HG02571 (cell line): ENCODE results near the gene ASB6.

Experiments used
- ATAC-seq: cut with Tn5 transposase; IDR thresholded peaks from one replicate; pipeline ENCODE4 v1.9.1; 2021; ENCODE audit warnings: mild to moderate bottlenecking, moderate library complexity; ENCODE audit not compliant: unreplicated experiment

Gene ASB6, protein sequence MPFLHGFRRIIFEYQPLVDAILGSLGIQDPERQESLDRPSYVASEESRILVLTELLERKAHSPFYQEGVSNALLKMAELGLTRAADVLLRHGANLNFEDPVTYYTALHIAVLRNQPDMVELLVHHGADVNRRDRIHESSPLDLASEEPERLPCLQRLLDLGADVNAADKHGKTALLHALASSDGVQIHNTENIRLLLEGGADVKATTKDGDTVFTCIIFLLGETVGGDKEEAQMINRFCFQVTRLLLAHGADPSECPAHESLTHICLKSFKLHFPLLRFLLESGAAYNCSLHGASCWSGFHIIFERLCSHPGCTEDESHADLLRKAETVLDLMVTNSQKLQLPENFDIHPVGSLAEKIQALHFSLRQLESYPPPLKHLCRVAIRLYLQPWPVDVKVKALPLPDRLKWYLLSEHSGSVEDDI

DNA sequence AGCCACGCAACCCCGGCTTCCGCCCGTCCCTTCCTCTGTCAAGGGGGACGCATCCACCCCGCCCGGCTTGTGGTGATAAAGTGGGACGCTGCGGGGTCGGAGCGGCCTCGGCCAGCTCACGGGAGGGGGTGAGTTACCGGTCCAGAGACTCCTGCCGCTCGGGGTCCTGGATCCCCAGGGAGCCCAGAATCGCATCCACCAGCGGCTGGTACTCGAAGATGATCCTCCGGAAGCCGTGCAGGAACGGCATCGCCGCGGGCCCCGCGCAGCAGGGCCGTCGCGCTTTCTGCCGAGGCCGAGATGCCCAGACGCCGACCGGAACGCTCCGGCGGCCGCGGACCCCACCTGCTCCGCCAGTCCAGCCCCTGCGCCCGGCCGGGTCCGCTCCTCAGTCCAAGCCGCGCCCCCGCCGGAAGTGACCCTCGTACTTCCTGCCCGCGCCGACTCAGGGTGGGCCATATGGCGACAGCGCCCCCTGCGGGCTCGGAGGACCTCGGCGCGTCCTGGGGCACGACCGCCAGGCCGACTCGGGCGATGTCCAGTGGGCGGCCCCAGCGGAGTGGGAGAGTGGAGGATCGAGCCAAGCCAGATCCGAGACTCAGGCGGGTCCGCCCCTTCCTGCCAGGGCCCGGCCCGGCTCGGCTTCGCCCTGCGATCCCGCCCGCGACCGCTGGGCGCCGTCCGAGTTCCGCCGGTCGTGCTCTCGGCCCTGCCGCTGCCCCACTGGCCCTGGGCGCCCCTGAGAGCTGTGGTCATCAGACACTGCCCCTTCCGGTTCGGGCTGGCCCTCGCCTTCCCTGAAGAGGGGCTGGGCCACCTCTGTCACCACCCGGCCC lies at the start of gene ASB6:
Gene ASB6, minus strand, starts transcription at position 402 of the 836 bp plus-strand sequence. Its CDS starts 152 bp downstream, at position 250.
- ATAC-seq = peak; percentile 85

DNA sequence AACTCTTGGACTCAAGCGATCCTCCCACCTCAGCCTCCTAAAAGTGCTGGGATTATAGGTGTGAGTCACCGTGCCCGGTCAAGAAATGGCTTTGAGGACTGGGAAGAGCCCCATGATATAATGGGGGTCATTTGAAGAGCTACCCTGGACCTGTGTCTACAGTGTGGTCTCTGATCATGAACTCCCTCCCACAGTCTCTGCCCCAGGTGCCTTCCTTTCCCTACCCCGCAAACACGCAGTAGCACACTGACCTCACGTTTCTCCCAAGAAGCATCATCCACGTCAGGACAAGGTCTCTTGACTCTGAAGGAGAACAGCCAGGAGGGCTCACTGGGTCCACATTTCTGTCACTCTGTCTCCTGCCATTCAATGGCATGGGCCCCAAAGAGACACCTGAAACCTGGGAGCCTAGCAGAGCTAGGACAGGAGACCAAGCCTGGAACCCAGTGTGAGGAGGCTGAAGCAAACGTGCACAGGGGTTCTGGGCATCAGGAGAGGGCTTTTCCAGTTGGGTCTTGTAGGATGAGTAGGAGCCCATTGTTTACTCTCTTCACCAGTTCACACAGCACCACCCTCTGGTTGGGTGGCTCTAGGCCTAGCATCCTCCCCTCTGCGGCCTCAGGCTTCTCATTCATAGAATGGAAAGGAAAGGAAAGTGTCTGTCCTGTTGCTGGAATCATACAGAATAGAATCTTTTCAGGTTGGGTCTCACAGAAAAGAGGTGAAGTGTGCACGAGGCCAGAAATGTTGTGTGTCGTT lies 46.5 kb upstream of the ASB6 start:
- ATAC-seq = no peak

DNA sequence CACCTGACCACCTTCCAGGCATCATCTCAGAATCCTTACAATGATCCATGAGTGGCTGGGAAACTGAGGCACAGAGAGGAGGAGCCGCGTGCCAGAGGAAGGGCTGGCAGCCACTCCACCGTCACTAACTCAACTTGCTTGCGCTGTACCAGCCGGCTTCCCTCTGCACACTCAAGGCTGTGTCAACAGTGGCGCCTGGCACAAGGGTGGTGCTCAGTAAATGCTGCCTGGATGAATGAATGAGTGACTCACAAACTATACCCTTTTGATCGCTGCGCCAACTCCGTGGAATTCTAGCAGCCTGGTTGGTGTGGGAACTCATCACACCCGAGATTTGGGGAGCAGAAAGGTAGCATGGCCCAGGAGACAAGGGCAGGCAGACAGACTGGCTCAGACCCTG lies 45.4 kb upstream of the ASB6 start:
- no peak for ATAC-seq

DNA sequence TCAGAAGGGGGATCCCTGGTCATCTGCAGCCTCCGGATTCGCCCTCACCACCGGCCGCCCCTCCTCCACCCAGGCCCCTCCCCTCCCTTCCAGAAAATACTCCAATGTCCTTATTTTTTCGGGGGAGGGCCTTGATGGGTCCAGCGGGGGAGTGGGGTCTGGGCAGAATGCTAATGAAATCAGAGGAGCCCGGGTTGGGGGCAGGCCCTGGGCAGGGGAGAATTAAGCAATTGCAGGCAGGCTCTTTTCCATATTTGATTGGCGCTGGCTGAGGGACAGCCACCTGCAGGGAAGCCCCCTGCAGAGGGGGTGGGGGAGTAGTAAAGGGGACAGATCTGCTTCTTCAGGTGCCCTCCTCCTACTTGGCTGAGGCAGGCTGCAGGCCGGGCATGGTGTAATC lies 44.8 kb upstream of the ASB6 start:
- ATAC-seq = no peak

DNA sequence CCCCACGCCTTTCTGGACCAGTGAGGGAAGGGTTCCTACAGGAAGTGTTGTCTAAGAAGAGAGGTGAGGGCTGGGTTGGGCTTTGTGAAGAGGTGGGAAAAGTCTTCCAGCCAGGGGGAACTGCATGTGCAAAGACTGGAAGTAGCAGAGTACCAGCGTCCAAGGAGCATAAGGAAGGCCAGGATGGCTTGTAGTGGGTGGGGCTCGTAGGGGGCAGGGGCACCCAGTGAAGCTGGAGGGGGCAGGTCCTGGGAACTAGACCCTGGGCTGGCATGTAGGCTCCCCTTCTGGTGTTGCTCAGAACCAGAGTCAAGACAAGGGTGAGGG lies 43.9 kb upstream of the ASB6 start:
- ATAC-seq = no peak

DNA sequence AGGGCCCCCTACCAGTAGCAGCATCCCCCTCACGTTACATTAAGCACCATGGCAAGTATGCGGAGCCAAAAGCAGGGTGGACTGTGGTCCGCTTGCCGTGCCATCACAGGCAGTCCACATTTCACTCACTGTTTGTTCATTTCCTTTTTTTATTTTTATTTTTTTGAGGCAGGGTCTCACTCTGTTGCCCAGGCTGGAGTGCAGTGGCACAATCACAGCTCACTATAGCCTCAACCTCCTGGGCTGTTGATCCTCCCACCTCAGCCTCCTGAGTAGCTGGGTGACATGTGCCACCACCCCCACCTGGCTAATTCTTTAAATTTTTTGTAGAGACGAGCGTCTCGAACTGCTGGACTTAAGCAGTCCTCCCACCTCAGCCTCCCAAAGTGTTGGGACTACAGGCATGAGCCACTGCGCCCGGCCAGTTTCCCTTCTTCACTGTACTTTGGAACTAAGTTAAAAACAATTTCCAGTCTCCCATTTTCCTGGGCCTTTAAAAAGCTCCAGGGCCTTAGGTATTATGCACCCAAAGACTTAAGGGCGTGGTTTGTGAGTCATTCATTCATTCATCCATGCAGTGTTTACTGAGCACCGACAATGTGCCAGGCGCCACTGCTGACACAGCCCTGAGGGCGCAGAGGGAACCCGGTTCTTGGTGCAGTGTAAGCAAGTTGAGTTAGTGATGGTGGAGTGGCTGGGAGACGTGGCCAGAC lies 43.4 kb upstream of the ASB6 start:
- no peak for ATAC-seq

DNA sequence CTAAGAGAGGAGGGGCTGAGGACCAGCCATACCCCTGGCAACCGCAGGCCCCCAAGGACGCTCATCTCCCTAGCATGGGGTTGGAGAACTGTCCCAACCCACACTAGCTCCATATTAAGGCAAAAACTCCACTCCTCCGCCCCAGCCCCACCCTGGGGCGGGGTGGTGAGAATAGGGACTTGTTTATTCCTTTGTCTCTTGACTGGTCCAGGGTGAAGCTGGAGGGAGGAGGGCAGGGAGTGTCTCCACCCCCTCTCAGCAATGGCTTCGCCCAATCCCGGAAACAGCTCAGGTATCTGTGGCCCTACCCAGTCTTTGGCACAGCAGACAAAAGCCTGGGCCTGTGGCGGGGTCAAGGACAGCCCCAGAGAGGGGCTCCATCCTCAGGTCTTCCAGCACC lies 40.4 kb upstream of the ASB6 start:
- ATAC-seq = no peak

DNA sequence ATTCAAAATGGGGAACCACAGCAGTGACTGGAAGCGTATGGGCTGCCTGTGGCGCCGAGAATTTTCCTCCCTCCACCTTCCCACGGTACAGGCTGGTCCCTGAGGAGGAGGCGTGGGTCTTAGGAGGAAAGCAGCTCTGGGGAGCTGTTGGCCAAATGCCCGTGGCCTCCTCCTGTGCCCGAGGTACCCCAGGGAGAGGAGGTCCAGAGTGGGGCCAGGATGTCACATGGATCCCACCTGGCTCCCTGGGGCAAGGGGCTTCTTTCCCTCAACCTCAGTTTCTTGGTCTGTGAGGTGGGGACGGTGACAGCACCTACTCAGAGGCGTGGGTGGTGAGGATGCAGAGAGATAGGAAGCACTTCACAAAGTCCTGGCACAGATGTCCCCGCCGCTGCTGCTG lies 40.0 kb upstream of the ASB6 start:
- no peak for ATAC-seq

DNA sequence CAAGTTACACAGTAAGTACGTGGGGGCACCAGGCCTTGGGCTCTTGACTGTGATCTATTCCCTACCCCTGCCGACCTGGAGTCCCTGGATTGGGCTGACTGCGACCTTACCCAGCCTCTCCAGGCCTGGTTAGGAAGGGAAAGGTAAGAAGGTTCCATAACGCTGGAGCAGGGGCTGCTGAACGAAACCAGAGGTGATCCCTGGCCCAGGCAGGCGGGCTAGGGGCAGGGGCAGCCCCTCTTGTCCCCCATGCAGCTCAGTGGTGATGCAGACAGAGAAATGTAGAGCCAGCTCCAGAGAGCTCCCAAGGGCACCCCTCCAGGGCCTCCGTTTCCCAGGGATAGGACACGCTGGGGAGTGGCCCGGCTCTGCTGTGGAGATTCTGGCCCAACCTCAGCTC lies 37.6 kb upstream of the ASB6 start:
- ATAC-seq = no peak

DNA sequence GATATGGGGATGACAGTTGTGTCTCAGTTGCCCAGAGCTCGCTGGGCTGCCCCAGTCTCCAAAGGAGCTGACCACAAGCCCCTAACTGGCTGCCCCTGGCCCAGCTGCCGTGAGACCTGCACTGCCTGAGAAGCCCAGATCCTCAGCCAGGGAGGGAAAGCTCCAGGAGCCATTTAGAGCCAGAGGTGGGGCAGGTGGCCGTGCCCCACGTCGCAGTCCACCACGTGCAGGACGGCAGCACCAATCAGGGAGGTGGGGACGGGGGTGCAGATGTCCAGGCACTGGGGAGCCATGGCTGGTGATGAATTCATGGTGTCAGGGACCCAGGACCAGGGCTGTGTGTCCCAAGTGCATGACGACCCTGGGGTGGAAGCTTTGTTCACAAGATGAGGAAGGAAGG lies 36.9 kb upstream of the ASB6 start:
- ATAC-seq = no peak

DNA sequence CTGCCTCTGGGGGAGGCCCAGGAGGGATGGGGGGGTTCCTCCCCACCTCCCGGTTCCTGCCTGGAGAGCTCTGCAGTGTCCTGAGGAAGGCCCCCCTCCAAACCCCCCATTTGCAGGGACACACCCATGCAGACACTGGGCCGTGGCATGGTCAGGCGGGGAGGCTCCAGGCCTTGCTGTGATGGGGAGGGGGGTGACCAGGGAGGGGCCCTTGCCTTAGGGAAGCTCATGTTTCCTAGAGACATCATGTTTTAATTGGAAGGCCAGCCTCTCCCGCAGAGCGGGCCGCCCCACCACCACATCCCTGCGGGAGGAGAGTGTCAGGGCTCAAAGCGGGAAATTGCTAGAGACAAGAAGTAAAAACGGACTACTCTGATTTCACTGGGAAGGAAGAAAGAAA lies 35.5 kb upstream of the ASB6 start:
- no peak for ATAC-seq

DNA sequence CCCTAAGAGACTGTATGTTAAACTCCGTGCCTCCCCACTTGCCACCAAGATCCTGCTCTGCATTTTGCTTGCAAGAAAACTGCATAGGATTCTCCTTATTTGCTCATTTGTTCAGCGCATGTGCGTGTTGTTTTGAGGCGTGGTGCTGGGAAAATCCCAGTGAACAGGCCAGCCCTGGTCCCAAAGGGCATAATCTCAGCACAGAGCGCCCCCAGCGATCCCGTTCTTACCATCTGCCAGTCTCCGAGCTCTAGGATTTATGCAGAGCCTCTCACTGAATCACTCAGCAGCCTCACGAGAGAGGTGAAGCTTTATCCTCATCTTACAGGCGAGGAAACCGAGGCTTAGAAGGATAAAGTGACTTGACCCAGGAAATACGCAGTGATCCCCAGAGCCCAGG lies 35.0 kb upstream of the ASB6 start:
- ATAC-seq = no peak

DNA sequence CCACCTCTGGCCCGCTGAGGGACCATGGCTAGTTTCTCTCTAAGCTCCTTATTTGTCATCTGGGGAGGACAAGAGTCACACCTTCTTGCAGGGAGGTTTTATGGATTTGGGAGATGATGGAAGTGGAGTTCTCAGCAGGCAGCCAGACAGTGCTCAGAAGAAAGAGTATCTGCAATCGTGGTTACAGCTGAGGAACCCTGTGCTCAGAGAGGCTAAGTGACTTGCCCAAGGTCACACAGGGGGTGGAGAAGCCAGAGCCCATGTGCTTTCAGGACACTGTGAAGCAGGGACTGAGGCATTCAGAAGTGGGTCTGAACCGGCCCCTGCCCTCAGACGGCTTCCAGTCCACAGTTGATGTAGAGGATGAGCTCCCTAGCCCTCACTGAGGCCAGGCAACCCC lies 34.3 kb upstream of the ASB6 start:
- no peak for ATAC-seq

DNA sequence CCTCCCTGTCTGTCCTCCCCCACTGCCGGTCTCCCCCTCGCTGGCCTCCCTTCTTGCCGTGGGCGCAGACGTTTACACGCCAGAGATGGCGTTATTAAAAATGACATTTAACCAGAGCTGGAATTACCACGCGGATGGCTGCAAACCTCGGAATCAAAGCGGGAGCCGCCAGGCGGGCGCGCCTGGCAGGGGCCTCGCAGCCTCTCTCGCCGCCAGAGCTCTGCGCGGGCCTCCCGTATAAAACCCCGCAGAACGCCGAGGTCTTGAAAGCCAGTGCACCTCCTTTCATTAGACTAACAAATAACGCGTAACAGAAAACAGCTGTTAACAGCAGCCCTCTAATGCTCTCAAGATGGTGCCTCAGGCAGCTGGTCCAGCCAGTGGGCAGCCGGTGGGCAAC lies 33.7 kb upstream of the ASB6 start:
- no peak for ATAC-seq

DNA sequence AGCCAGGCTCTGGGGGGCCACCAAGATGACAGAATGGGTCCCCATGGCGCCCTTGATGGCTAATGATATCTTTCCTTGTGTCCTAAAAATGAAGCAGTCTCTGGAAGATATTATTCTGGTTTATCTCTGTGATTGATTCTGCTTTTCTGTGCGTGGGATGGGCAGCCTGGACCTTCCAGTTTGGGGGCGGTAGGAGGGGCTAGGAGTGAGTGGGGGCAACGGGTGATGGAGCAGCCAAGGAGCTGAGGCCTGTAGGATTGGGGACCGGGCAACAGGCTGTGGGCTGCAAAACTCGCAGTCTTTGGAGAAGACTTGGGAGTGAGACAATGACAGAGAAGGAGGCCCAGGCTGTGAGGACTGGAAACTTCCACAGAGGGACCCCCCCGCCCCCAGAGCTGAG lies 32.3 kb upstream of the ASB6 start:
- no peak for ATAC-seq

DNA sequence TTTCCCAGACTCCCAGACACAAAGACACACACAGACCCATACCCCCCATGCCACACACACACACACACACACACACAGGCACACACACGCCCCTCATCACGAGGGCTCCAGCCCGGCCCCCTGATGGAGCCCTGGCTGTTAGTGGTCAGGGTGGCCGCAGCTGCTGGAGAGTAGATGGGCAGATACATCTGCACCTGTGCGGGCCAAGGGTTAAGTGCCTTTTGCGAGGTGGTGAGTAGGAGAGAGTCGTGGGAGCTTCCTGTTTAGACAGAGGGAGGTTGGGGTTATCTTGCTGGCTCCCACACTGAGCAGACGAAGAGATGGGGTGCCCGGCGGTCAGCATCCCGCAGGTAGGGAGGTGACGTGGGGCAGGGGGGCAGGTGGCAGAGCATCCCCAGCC lies 31.7 kb upstream of the ASB6 start:
- ATAC-seq = no peak

DNA sequence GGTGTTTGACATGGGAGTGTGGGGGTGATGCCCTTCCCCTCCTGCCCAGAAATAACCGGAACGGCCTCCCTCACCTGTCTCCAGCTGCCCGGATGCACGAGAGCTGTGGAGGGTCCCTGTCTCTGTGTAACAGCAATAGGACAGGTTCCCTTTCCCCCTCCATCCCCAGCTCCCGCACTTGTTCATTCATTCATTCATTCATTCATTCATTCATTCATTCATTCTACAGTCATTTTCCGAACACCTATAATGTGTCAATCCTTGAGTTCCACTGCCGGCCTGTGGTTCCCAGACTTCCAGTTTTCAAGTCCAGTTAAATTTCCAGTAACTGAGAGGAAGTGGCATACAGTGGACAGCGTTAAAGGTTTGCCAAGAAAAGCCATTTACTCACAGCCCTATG lies 30.8 kb upstream of the ASB6 start:
- ATAC-seq = no peak

DNA sequence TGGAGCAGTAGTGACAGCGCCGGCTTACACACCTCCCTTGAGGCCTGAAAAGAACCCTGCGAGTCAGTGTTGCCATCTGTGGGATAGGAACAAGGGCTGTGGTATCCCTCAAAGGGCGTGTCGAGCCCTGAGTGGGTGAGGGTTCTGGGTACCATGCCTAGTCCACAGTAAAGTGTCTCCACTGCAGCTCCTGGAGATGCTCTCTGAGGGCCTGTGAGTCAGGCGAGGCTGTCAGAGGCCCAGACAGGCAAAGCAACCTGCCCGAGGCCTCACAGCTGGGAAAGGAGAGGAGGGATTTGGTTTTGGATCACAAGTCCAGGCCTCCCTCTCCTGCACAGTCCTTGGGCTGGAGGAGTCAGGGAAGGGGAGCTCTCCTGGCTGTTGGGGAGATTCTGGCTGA lies 29.6 kb upstream of the ASB6 start:
- no peak for ATAC-seq

DNA sequence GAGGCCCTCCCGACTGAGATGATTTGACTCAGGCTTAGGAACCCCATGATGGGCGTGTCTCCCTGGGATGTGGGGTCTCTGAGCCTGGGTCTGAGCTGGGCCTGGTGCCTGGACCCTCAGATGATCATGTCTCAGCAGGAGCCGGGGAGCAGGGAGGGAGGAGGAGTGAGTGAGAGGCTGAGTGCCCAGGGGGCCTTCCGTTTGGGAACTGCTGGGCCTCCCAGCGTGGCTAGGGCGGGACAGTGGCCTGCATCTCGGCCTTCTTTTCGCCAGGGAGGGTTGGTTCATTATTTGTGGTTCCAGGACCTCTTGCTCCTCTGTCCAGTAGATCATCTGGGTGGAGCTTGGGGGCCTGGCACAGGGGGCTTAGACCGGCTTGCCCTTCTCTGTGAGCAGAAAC lies 29.1 kb upstream of the ASB6 start:
- ATAC-seq = no peak

DNA sequence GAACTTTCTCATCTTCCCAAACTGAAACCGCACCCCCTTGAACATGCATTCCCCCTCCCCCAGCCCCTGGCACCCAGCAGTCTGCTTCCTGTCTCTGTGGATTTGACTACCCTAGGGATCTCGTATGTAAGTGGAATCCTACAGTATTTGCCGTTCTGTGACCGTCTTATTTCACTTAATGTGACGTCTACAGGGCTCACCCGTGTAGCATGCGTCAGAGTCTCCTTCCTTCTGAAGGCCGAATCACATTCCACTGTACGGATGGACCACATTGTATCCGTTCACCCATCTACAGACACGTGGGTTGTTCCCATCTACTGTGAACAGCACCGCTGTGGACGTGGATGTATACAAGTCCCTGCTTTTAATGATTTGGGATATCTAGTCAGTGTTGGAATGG lies 28.0 kb upstream of the ASB6 start:
- no peak for ATAC-seq

DNA sequence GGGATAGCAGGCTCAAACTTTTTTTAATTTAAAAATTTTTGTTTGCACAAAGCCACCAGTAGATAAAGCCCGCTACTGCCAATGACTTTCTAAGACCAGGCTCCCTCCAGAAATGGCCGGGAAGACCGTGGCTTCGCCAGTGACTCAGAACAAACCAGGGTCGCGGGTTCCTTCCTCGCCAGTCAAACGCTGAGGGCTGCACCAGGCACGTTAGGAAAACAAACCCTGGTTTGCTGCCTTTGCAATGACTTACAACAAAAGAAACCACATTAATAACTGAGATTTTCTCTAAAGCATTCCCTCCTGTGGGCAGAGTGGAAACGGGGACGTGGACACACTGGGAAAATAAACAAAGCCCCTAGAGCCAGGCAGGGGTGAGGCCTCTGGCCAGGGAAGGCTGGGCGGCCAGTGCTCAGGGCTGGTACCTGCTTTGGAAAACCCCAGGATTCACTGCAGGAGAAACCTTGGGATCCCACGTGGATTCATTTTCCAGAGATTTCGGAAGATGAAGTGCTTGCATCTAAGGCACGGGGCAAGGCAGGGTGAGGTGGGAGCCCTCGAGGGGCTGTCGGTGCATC lies 27.3 kb upstream of the ASB6 start:
- ATAC-seq = no peak
